T-cell (primary cell): ENCODE data around the gene LRRTM3. TPM values are rescaled to one million over a fixed set of nuclear protein-coding genes. Genes with fewer than 3 reads are reported as not detected.
A peak's percentile ranks its signal among the peaks of the same experiment; 100 is the strongest.

Experiments used
- ATAC-seq, 4 experiments: fragments of 200-7000 bp in 3 of 4; fragments of 150-1000 bp in 1 of 4; cut with Tn5 transposase; replicated peaks in 1 of 4; 1 replicate in 3 of 4; 2 replicates in 1 of 4; pipeline ENCODE4 v1.10.0; 2021; ENCODE audit warnings: moderate library complexity in 3 of 4, mild to moderate bottlenecking in 2 of 4, moderate number of reproducible peaks in 1 of 4
- CTCF ChIA-PET, 2 donors: fragments of 300-600 bp; sonication (Branson Sonifier 250); formaldehyde crosslinking; loops; one replicate each; lab custom pipeline; 2022; ENCODE audit warnings: antibody characterized with exemption in 2 of 2; lab: Charles Lee
- POLR2A ChIA-PET, 2 donors: fragments of 300-600 bp; sonication (Branson Sonifier 250); formaldehyde crosslinking; loops; one replicate each; lab custom pipeline; 2022; ENCODE audit warnings: antibody characterized with exemption in 2 of 2; lab: Charles Lee
- DNase-seq, 35 experiments: peaks; one replicate each; pipeline versions ENCODE4 v3.0.0 to v3.0.0-alpha.2; 2013 to 2023
- H3K27ac ChIP-seq: one replicate; pipeline ENCODE4 v1.5.1; 2013; ENCODE audit warnings: low read length
- H3K27me3 ChIP-seq, 2 experiments: replicated peaks in 1 of 2; 1 replicate in 1 of 2; 2 replicates in 1 of 2; pipeline versions ENCODE4 v1.6.1 to v1.7.0; 2013; ENCODE audit warnings: low read length in 1 of 2, mixed read lengths in 1 of 2; ENCODE audit not compliant: control insufficient read depth in 2 of 2, insufficient read depth in 2 of 2; ENCODE audit errors: extremely low read depth in 1 of 2
- H3K36me3 ChIP-seq, 2 donors: 1 replicate in 1 of 2; 2 replicates in 1 of 2; pipeline versions ENCODE4 v1.6.1 to v1.7.0; 2013; ENCODE audit warnings: low read length in 1 of 2; ENCODE audit not compliant: control insufficient read depth in 2 of 2, insufficient read depth in 1 of 2; ENCODE audit errors: extremely low read depth in 1 of 2
- H3K4me1 ChIP-seq, 2 experiments: 1 replicate in 1 of 2; 2 replicates in 1 of 2; pipeline versions ENCODE4 v1.6.1 to v1.7.0; 2013; ENCODE audit warnings: low read length in 2 of 2, mixed read lengths in 1 of 2; ENCODE audit not compliant: insufficient read depth in 2 of 2, control insufficient read depth in 1 of 2; ENCODE audit errors: extremely low read depth in 1 of 2
- H3K4me3 ChIP-seq, 2 donors: 1 replicate in 1 of 2; 2 replicates in 1 of 2; pipeline versions ENCODE4 v1.5.1 to v1.7.0; 2013; ENCODE audit warnings: mild to moderate bottlenecking in 2 of 2, low read length in 1 of 2, moderate library complexity in 1 of 2; ENCODE audit not compliant: control insufficient read depth in 1 of 2; ENCODE audit errors: extremely low read depth in 1 of 2
- H3K9me3 ChIP-seq: 2 replicates; pipeline ENCODE4 v1.7.0; 2013
- H3K27ac Mint-ChIP-seq, 2 donors: one replicate each; pipeline ENCODE4 v1.8.0; 2020 to 2021; ENCODE audit warnings: mild to moderate bottlenecking in 2 of 2, mixed read lengths in 2 of 2
- H3K27me3 Mint-ChIP-seq, 2 donors: one replicate each; pipeline ENCODE4 v1.8.0; 2021 to 2022; ENCODE audit warnings: mixed read lengths in 2 of 2
- H3K36me3 Mint-ChIP-seq: one replicate; pipeline ENCODE4 v1.8.0; 2021; ENCODE audit warnings: mixed read lengths
- H3K4me1 Mint-ChIP-seq, 3 donors: one replicate each; pipeline ENCODE4 v1.8.0; 2020 to 2022; ENCODE audit warnings: mixed read lengths in 3 of 3, mild to moderate bottlenecking in 1 of 3
- H3K4me3 Mint-ChIP-seq, 3 donors: one replicate each; pipeline ENCODE4 v1.8.0; 2020 to 2022; ENCODE audit warnings: mild to moderate bottlenecking in 3 of 3, mixed read lengths in 3 of 3, moderate library complexity in 3 of 3
- H3K9me3 Mint-ChIP-seq, 3 donors: one replicate each; pipeline ENCODE4 v1.8.0; 2020 to 2022; ENCODE audit warnings: mixed read lengths in 3 of 3
- WGBS: methylation state at CpG from one replicate; pipeline ENCODE4 v1.1.5; 2013; ENCODE audit warnings: missing lambda C conversion rate; ENCODE audit not compliant: insufficient coverage; 5-methylcytosine and 5-hydroxymethylcytosine counted together
- total RNA-seq, 35 experiments: library from RNA in 6 of 35; stranded (reverse) in 6 of 35; fragments of 120-200 nt in 1 of 35; gene quantifications; one replicate each; pipeline versions ENCODE4 v1.2.1 to v1.2.4 and lab custom pipeline; 2013 to 2026

LRRTM3 gene
- total RNA-seq, 5 donors from 2014 or later (not counting 1 experiment from before 2014, with no cell fraction given) = not detected

GRCh38 chr10:66929375-66929774 lies 3.5 kb downstream of the LRRTM3 start:
- ChIA-PET POLR2A (no interaction called here), CTCF (no interaction called here)
- Histone ChIP-seq H3K36me3 (no peaks in the 10 kb centered on the region), H3K4me1 (peaks cover 0 to 2% of the 10 kb centered on the region in 2 experiments), H3K27ac (no peak overlapping the region), H3K9me3 (no peaks in the 10 kb centered on the region), H3K4me3 (no peak overlapping the region), H3K27me3 (peaks cover 18 to 22% of the 10 kb centered on the region in 2 experiments)
- peaks cover 0 to 4% (median 3%) of the 10 kb centered on the region in 3 donors for H3K4me1 Mint-ChIP-seq
- no peak overlapping the region for H3K4me3 Mint-ChIP-seq
- H3K9me3 Mint-ChIP-seq = no peaks in the 10 kb centered on the region
- DNase-seq = no peak
- no peaks in the 10 kb centered on the region for H3K36me3 Mint-ChIP-seq
- H3K27ac Mint-ChIP-seq = no peak overlapping the region
- 83% methylated on average over 1 of the region's 5 CpGs for WGBS
- H3K27me3 Mint-ChIP-seq = peaks cover 36 to 46% of the 10 kb centered on the region in 2 donors
- ATAC-seq = no peak

- WGBS = 60% methylated on average over 1 of the region's 5 CpGs
- Histone ChIP-seq H3K27ac (no peak overlapping the region), H3K36me3 (no peaks in the 10 kb centered on the region), H3K9me3 (no peaks in the 10 kb centered on the region), H3K4me1 (no peaks in the 10 kb centered on the region), H3K27me3 (peaks cover 12 to 18% of the 10 kb centered on the region in 2 experiments), H3K4me3 (no peak overlapping the region)
- Mint-ChIP-seq H3K27me3 (peaks cover 31 to 34% of the 10 kb centered on the region in 2 donors), H3K4me3 (no peak overlapping the region), H3K36me3 (no peaks in the 10 kb centered on the region), H3K27ac (no peak overlapping the region), H3K4me1 (peaks cover 0 to 3% (median 0%) of the 10 kb centered on the region in 3 donors), H3K9me3 (no peaks in the 10 kb centered on the region)
- ChIA-PET CTCF (no interaction called here), POLR2A (no interaction called here)
- ATAC-seq (no peak), DNase-seq (peak in 1 of 35 experiments; percentile 25)
Measured at GRCh38 chr10:66931340-66931948, 5.6 kb downstream of the LRRTM3 start.

GRCh38 chr10:66931949-66932343 lies 6.1 kb downstream of the LRRTM3 start:
- H3K4me3 ChIP-seq = no peak overlapping the region
- Mint-ChIP-seq H3K36me3 (no peaks in the 10 kb centered on the region), H3K9me3 (no peaks in the 10 kb centered on the region), H3K27ac (no peak overlapping the region), H3K27me3 (peaks cover 30 to 33% of the 10 kb centered on the region in 2 donors), H3K4me3 (no peak overlapping the region), H3K4me1 (peaks cover 0 to 3% (median 0%) of the 10 kb centered on the region in 3 donors)
- no peaks in the 10 kb centered on the region for H3K4me1 ChIP-seq
- WGBS = no CpG with 5 or more reads among the region's 3 CpGs
- CTCF ChIA-PET = no interaction called here
- DNase-seq (no peak), ATAC-seq (no peak)
- H3K9me3 ChIP-seq = no peaks in the 10 kb centered on the region
- POLR2A ChIA-PET = no interaction called here
- H3K27me3 ChIP-seq = peaks cover 12 to 13% of the 10 kb centered on the region in 2 experiments
- H3K36me3 ChIP-seq = no peaks in the 10 kb centered on the region
- no peak overlapping the region for H3K27ac ChIP-seq

- ChIA-PET CTCF (no interaction called here), POLR2A (no interaction called here)
- Histone ChIP-seq H3K9me3 (no peaks in the 10 kb centered on the region), H3K27ac (no peak overlapping the region), H3K4me3 (no peak overlapping the region), H3K27me3 (no peaks in the 10 kb centered on the region), H3K4me1 (no peaks in the 10 kb centered on the region), H3K36me3 (no peaks in the 10 kb centered on the region)
- Mint-ChIP-seq H3K27ac (no peak overlapping the region), H3K4me3 (no peak overlapping the region), H3K9me3 (peaks cover 0 to 4% (median 0%) of the 10 kb centered on the region in 3 donors), H3K4me1 (no peaks in the 10 kb centered on the region), H3K36me3 (no peaks in the 10 kb centered on the region), H3K27me3 (peaks cover 11% of the 10 kb centered on the region in 2 donors)
- ATAC-seq (no peak), DNase-seq (no peak)
Measured at GRCh38 chr10:66934711-66935110, 8.9 kb downstream of the LRRTM3 start.

GRCh38 chr10:66940965-66941364 lies 15.1 kb downstream of the LRRTM3 start:
- no peak overlapping the region for H3K27ac Mint-ChIP-seq
- Histone ChIP-seq H3K4me1 (no peaks in the 10 kb centered on the region), H3K4me3 (no peak overlapping the region), H3K27me3 (no peaks in the 10 kb centered on the region), H3K36me3 (no peaks in the 10 kb centered on the region), H3K9me3 (no peaks in the 10 kb centered on the region), H3K27ac (no peak overlapping the region)
- ChIA-PET CTCF (no interaction called here), POLR2A (no interaction called here)
- WGBS = 67% methylated on average over 1 of the region's 3 CpGs
- ATAC-seq (no peak), DNase-seq (no peak)
- H3K36me3 Mint-ChIP-seq = no peaks in the 10 kb centered on the region
- H3K4me3 Mint-ChIP-seq = no peak overlapping the region
- peaks cover 0 to 4% (median 4%) of the 10 kb centered on the region in 3 donors for H3K9me3 Mint-ChIP-seq
- H3K4me1 Mint-ChIP-seq = no peaks in the 10 kb centered on the region
- H3K27me3 Mint-ChIP-seq = peaks cover 1 to 4% of the 10 kb centered on the region in 2 donors

GRCh38 chr10:66941491-66941890 lies 15.7 kb downstream of the LRRTM3 start:
- POLR2A ChIA-PET = no interaction called here
- ATAC-seq (no peak), DNase-seq (no peak)
- Histone ChIP-seq H3K27ac (no peak overlapping the region), H3K4me1 (no peaks in the 10 kb centered on the region), H3K4me3 (no peak overlapping the region), H3K36me3 (no peaks in the 10 kb centered on the region), H3K9me3 (no peaks in the 10 kb centered on the region), H3K27me3 (no peaks in the 10 kb centered on the region)
- Mint-ChIP-seq H3K4me1 (no peaks in the 10 kb centered on the region), H3K9me3 (peaks cover 0 to 4% (median 4%) of the 10 kb centered on the region in 3 donors), H3K4me3 (no peak overlapping the region), H3K36me3 (no peaks in the 10 kb centered on the region), H3K27ac (no peak overlapping the region), H3K27me3 (peaks cover 1 to 4% of the 10 kb centered on the region in 2 donors)
- CTCF ChIA-PET = no interaction called here
- 88% methylated on average over 3 of the region's 5 CpGs for WGBS
